Activated CD4-positive, alpha-beta memory T cell treated with anti-CD3 and anti-CD28 coated beads, Interleukin-2, amount 10 ng/mL, durations not matched to agents 7 days and 5 days (primary cell): ENCODE results near the gene SLC4A2. TPM values are rescaled to one million over a fixed set of nuclear protein-coding genes. Genes with fewer than 3 reads are reported as not detected.
"Not testable (repeated sequence)": the region's sequence is repeated elsewhere in the genome, so short reads cannot be mapped to it uniquely, and the experiment has no call there.

ENCODE experiments used
- CTCF ChIA-PET: fragments of 350-600 bp; sonication (Branson Sonifier 250); formaldehyde crosslinking; loops from one replicate; lab custom pipeline; 2021; ENCODE audit warnings: antibody characterized with exemption, inconsistent platforms; lab: Charles Lee
- POLR2A ChIA-PET: fragments of 350-600 bp; sonication (Branson Sonifier 250); formaldehyde crosslinking; loops from one replicate; lab custom pipeline; 2021; ENCODE audit warnings: antibody characterized with exemption; lab: Charles Lee
- DNase-seq: peaks from one replicate; pipeline ENCODE4 v3.0.0-alpha.2; 2020
- H3K27ac Mint-ChIP-seq: one replicate; pipeline ENCODE4 v1.8.0; 2021; ENCODE audit warnings: mild to moderate bottlenecking, mixed read lengths
- H3K27me3 Mint-ChIP-seq: one replicate; pipeline ENCODE4 v1.8.0; 2021; ENCODE audit warnings: mixed read lengths
- H3K36me3 Mint-ChIP-seq: one replicate; pipeline ENCODE4 v1.8.0; 2021; ENCODE audit warnings: low read depth, mixed read lengths
- H3K4me1 Mint-ChIP-seq: one replicate; pipeline ENCODE4 v1.8.0; 2021; ENCODE audit warnings: mixed read lengths
- H3K4me3 Mint-ChIP-seq: one replicate; pipeline ENCODE4 v1.8.0; 2021; ENCODE audit warnings: mild to moderate bottlenecking, mixed read lengths
- H3K9me3 Mint-ChIP-seq: one replicate; pipeline ENCODE4 v1.8.0; 2021; ENCODE audit warnings: mixed read lengths
- total RNA-seq, 2 experiments: library from RNA; stranded (reverse); gene quantifications; one replicate each; pipeline ENCODE4 v1.2.3, GENCODE V29; 2021

The SLC4A2 gene
- total RNA-seq, 2 experiments from 2014 or later: 94.6 to 109 TPM

- POLR2A ChIA-PET: interaction anchor here (1.8 to 1.9 kb wide), 2 partner anchors 12 to 15 kb away, joined by 5 to 7 read pairs; no protein-coding TSS in a partner anchor
- H3K4me1 Mint-ChIP-seq: peaks cover 26% of the 10 kb centered on the region
- H3K4me3 Mint-ChIP-seq: no peak overlapping the region
- CTCF ChIA-PET: interaction anchor here (1.0 to 1.8 kb wide), 6 partner anchors 8 to 84 kb away, joined by 3 to 10 read pairs (median 4); no protein-coding TSS in a partner anchor
- DNase-seq: no peak
- H3K27me3 Mint-ChIP-seq: peaks cover 6% of the 10 kb centered on the region
- no peak overlapping the region for H3K27ac Mint-ChIP-seq
- no peaks in the 10 kb centered on the region for H3K9me3 Mint-ChIP-seq
- H3K36me3 Mint-ChIP-seq: peaks cover 3% of the 10 kb centered on the region
Observed at GRCh38 chr7:151025924-151026671, 33.3 kb upstream of the SLC4A2 start.

- peak overlapping the region; percentile 95 for H3K4me3 Mint-ChIP-seq
- H3K27ac Mint-ChIP-seq: peak overlapping the region; percentile 85
- not testable (repeated sequence) for H3K27me3 Mint-ChIP-seq, H3K9me3 Mint-ChIP-seq, DNase-seq, H3K36me3 Mint-ChIP-seq
- POLR2A ChIA-PET: interaction anchor here (1.5 to 2.0 kb wide), 10 partner anchors 10 to 57 kb away, joined by 4 to 50 read pairs (median 8); partner anchors contain the start of genes SLC4A2 and TMUB1
- CTCF ChIA-PET: interaction anchor here (1.0 to 2.1 kb wide), 13 partner anchors 8 to 129 kb away, joined by 3 to 38 read pairs (median 7); no protein-coding TSS in a partner anchor
- H3K4me1 Mint-ChIP-seq: peaks cover 31% of the 10 kb centered on the region
Observed at GRCh38 chr7:151026771-151027727, 32.3 kb upstream of the SLC4A2 start.

GRCh38 chr7:151027728-151028130, 31.7 kb upstream of the SLC4A2 start:
- not testable (repeated sequence) for H3K36me3 Mint-ChIP-seq, H3K27me3 Mint-ChIP-seq, H3K9me3 Mint-ChIP-seq, DNase-seq
- Mint-ChIP-seq H3K4me3 (peak overlapping the region; percentile 95), H3K4me1 (peaks cover 31% of the 10 kb centered on the region), H3K27ac (peak overlapping the region; percentile 85)
- ChIA-PET POLR2A (interaction anchor here (1.3 to 2.0 kb wide), 11 partner anchors 11 to 61 kb away, joined by 3 to 50 read pairs (median 7); partner anchors contain the start of genes SLC4A2 and TMUB1), CTCF (interaction anchor here (0.9 to 2.1 kb wide), 22 partner anchors 9 to 129 kb away, joined by 3 to 38 read pairs (median 6); partner anchors contain the start of gene AGAP3)

GRCh38 chr7:151028131-151028947, 31.1 kb upstream of the SLC4A2 start, which contains the start of gene ABCB8:
Gene ABCB8, plus strand, starts transcription at chr7:151028450. Its CDS starts 66 bp downstream, at chr7:151028516.
- Mint-ChIP-seq H3K27me3 (no peaks in the 10 kb centered on the region), H3K27ac (peak within 1 kb of the TSS; percentile 85), H3K9me3 (no peaks in the 10 kb centered on the region), H3K4me1 (peaks cover 31% of the 10 kb centered on the region), H3K4me3 (peak within 1 kb of the TSS; percentile 95), H3K36me3 (peaks cover 8% of the 10 kb centered on the region)
- ChIA-PET POLR2A (interaction anchor here (1.3 to 2.0 kb wide), 11 partner anchors 10 to 61 kb away, joined by 3 to 50 read pairs (median 7); partner anchors contain the start of genes SLC4A2 and TMUB1), CTCF (interaction anchor here (0.7 to 2.1 kb wide), 27 partner anchors 10 to 141 kb away, joined by 3 to 38 read pairs (median 5); partner anchors contain the start of genes AGAP3 and FASTK)
- peak; percentile 99 for DNase-seq

- H3K4me3 Mint-ChIP-seq: peak overlapping the region; percentile 95
- ChIA-PET POLR2A (interaction anchor here (1.3 to 2.0 kb wide), 11 partner anchors 10 to 60 kb away, joined by 3 to 50 read pairs (median 7); partner anchors contain the start of genes SLC4A2 and TMUB1), CTCF (interaction anchor here (1.0 to 2.1 kb wide), 16 partner anchors 10 to 95 kb away, joined by 3 to 38 read pairs (median 8); partner anchors contain the start of gene FASTK)
Observed at GRCh38 chr7:151028948-151029501, 30.4 kb upstream of the SLC4A2 start.

GRCh38 chr7:151031011-151031410, 28.4 kb upstream of the SLC4A2 start:
- no peak overlapping the region for H3K4me3 Mint-ChIP-seq
- H3K4me1 Mint-ChIP-seq: peaks cover 31% of the 10 kb centered on the region
- no peak overlapping the region for H3K27ac Mint-ChIP-seq
- DNase-seq: no peak
- no peaks in the 10 kb centered on the region for H3K9me3 Mint-ChIP-seq
- H3K36me3 Mint-ChIP-seq: peaks cover 10% of the 10 kb centered on the region
- POLR2A ChIA-PET: interaction anchor here (1.0 kb wide), 1 partner anchor 54 kb away, joined by 3 read pairs; no protein-coding TSS in a partner anchor
- CTCF ChIA-PET: interaction anchor here (0.7 to 1.5 kb wide), 2 partner anchors 20 to 93 kb away, joined by 5 to 6 read pairs; no protein-coding TSS in a partner anchor
- no peaks in the 10 kb centered on the region for H3K27me3 Mint-ChIP-seq

More at GRCh38 chr7:151028948-151029501, 30.4 kb upstream of the SLC4A2 start:
- no peak for DNase-seq
- Mint-ChIP-seq H3K27ac (peak overlapping the region; percentile 85), H3K9me3 (no peaks in the 10 kb centered on the region), H3K27me3 (no peaks in the 10 kb centered on the region), H3K36me3 (peaks cover 8% of the 10 kb centered on the region), H3K4me1 (peaks cover 31% of the 10 kb centered on the region)

GRCh38 chr7:151032936-151033863, 26.2 kb upstream of the SLC4A2 start:
- Mint-ChIP-seq H3K36me3 (peaks cover 18% of the 10 kb centered on the region), H3K4me3 (no peak overlapping the region), H3K9me3 (no peaks in the 10 kb centered on the region), H3K4me1 (peaks cover 17% of the 10 kb centered on the region), H3K27ac (no peak overlapping the region), H3K27me3 (no peaks in the 10 kb centered on the region)
- DNase-seq: no peak
- POLR2A ChIA-PET: interaction anchor here (0.9 to 2.0 kb wide), 2 partner anchors 8 to 27 kb away, joined by 3 to 5 read pairs; no protein-coding TSS in a partner anchor
- CTCF ChIA-PET: interaction anchor here (0.7 to 1.9 kb wide), 6 partner anchors 14 to 78 kb away, joined by 3 to 9 read pairs (median 3); no protein-coding TSS in a partner anchor

GRCh38 chr7:151033864-151034249, 25.5 kb upstream of the SLC4A2 start:
- Mint-ChIP-seq H3K36me3 (peaks cover 15% of the 10 kb centered on the region), H3K9me3 (no peaks in the 10 kb centered on the region), H3K4me1 (peaks cover 16% of the 10 kb centered on the region), H3K27ac (no peak overlapping the region), H3K27me3 (no peaks in the 10 kb centered on the region), H3K4me3 (no peak overlapping the region)
- ChIA-PET CTCF (interaction anchor here (1.1 kb wide), 1 partner anchor 25 kb away, joined by 3 read pairs; no protein-coding TSS in a partner anchor), POLR2A (no interaction called here)
- no peak for DNase-seq

- peaks cover 15% of the 10 kb centered on the region for H3K36me3 Mint-ChIP-seq
- peaks cover 18% of the 10 kb centered on the region for H3K4me1 Mint-ChIP-seq
- no peaks in the 10 kb centered on the region for H3K9me3 Mint-ChIP-seq
- ChIA-PET POLR2A (no interaction called here), CTCF (no interaction called here)
- no peak overlapping the region for H3K27ac Mint-ChIP-seq
- H3K4me3 Mint-ChIP-seq: no peak overlapping the region
- no peak for DNase-seq
- no peaks in the 10 kb centered on the region for H3K27me3 Mint-ChIP-seq
Observed at GRCh38 chr7:151034312-151035025, 24.9 kb upstream of the SLC4A2 start.
